ACC112 (cell line): ENCODE results near the gene TRIM62.
"Not testable (repeated sequence)": the region's sequence is repeated elsewhere in the genome, so short reads cannot be mapped to it uniquely, and the experiment has no call there.

ENCODE experiments used
- H2AFZ ChIP-seq: fragments of 200-600 bp; sonication (generic); one replicate; pipeline ENCODE4 v1.6.0; 2017; ENCODE audit warnings: antibody characterized with exemption, low read length; ENCODE audit not compliant: unreplicated experiment
- H3K27ac ChIP-seq: fragments of 200-600 bp; sonication (generic); 2 replicates; pipeline ENCODE4 v1.5.1; 2014; ENCODE audit warnings: low read depth, mild to moderate bottlenecking, antibody characterized with exemption, low read length, moderate library complexity
- H3K27me3 ChIP-seq: fragments of 200-600 bp; sonication (generic); 2 replicates; pipeline ENCODE4 v1.6.1; 2014; ENCODE audit warnings: mild to moderate bottlenecking, antibody characterized with exemption, low read length, moderate library complexity, mixed read lengths; ENCODE audit not compliant: insufficient read depth
- H3K36me3 ChIP-seq: fragments of 200-600 bp; sonication (generic); 2 replicates; pipeline ENCODE4 v1.6.1; 2016; ENCODE audit warnings: mild to moderate bottlenecking, antibody characterized with exemption, low read length, moderate library complexity, mixed read lengths; ENCODE audit not compliant: insufficient read depth
- H3K4me1 ChIP-seq: fragments of 200-600 bp; sonication (generic); one replicate; pipeline ENCODE4 v1.6.1; 2016; ENCODE audit warnings: low read length, mixed read lengths; ENCODE audit not compliant: insufficient read depth, unreplicated experiment, control insufficient read depth
- H3K4me3 ChIP-seq: fragments of 200-600 bp; sonication (generic); 2 replicates; pipeline ENCODE4 v1.5.1; 2014; ENCODE audit warnings: mild to moderate bottlenecking, low read depth, low read length
- H3K79me2 ChIP-seq: fragments of 200-600 bp; sonication (generic); one replicate; pipeline ENCODE4 v1.6.0; 2016; ENCODE audit warnings: low read length; ENCODE audit not compliant: control insufficient read depth, unreplicated experiment, insufficient read depth

Gene TRIM62

DNA sequence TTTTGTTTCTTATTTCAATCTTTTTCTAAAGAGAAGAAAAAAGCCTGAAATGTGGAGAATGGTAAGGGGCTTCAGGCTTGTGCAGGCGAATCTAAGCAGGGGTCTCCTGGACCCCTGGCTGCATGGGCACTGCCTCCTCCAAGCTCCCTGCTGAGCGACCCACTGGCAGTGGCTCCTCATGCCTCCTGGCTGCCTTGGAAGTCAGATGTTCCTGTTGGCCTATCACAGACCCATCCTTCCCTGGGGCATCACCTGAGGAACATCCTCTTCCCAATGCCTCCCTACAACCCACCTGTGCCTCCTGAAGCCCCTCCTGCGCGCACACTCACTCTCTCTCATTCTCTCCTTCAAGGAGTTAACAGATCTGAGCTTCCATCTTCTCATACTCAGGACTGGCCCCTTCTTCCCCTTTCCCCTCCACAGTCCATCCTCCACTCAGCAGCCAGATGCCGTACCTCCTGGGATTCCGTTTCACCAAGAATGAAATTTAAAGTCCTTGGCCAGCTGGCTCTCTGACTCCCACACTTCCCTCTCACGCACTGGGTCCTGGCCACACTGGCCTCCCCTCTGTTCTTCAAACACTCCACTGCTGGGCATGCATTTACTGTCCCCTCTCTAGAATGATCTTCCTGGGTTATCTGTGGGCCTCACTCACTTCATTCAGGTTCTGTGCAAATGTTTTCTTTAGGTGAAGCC, 59.2 kb downstream of the TRIM62 start:
- Histone ChIP-seq H2AFZ (no peak overlapping the region), H3K4me3 (no peak overlapping the region), H3K79me2 (peaks cover 10% of the 10 kb centered on the region), H3K4me1 (peaks cover 8% of the 10 kb centered on the region), H3K27me3 (no peaks in the 10 kb centered on the region), H3K27ac (no peak overlapping the region), H3K36me3 (peaks cover 6% of the 10 kb centered on the region; the same call in 1 of the 2 replicates)

DNA sequence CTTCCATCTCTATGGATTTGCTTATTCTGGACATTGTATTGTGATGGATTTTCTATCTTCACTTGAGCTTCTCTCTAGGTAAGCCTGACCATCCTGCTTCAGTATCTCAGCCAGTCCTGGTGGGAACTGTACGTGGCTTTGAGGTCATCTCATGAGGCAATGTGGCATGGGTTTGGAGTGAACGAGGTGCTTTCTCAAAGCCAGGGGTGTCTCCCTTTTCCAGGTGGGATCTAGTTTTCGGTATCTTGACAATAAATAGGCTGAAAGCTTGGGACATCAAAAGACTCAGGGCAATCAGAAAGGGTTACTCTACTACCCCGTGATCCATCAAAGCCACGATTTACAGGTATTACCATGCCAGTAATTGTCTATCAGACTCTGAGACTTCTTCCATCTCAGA, 60.1 kb downstream of the TRIM62 start:
- H3K4me1 ChIP-seq = peaks cover 8% of the 10 kb centered on the region
- no peak overlapping the region for H2AFZ ChIP-seq
- no peak overlapping the region for H3K27ac ChIP-seq
- peaks cover 8% of the 10 kb centered on the region for H3K79me2 ChIP-seq
- no peak overlapping the region for H3K4me3 ChIP-seq
- no peaks in the 10 kb centered on the region for H3K27me3 ChIP-seq
- peaks cover 6% of the 10 kb centered on the region; the same call in 1 of the 2 replicates for H3K36me3 ChIP-seq

DNA sequence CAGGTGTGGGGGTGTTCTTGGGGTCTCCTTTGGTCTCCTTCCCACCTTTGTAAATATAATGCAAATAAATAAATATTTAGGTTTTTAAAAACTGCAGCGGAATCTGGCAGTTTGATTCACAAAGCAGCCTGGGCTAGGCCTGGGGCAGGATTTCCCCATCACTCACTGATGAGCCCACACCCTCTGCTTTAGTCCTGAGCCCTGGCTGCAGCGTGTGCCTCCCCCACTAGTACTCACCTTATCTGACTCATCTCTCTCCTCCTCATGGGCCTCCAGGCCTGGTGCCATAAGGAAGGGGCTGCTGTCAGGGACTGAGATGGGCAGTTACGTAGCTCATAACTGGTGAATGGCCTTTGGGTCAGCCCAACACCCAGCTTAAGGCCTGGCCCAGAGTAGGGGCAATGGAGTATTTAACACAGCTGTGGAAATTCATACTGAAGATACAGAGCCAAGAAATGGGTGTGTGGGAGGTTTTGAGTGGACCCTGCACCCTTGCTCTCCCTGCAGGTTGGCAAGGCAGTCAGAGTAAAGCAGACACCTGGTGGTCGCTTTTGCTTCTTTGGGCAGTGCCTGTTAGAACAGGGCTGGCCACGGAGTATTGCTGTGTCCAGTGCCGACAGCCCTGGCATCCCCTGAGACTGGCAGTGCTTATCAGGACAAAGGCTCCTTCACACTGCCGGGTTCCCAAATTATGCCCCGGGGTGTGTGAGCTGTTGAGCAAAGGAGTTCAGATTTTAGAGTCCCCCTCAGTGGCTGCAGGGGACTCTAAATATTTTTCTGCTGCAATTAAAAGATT, 61.2 kb downstream of the TRIM62 start:
- no peaks in the 10 kb centered on the region for H3K27me3 ChIP-seq

DNA sequence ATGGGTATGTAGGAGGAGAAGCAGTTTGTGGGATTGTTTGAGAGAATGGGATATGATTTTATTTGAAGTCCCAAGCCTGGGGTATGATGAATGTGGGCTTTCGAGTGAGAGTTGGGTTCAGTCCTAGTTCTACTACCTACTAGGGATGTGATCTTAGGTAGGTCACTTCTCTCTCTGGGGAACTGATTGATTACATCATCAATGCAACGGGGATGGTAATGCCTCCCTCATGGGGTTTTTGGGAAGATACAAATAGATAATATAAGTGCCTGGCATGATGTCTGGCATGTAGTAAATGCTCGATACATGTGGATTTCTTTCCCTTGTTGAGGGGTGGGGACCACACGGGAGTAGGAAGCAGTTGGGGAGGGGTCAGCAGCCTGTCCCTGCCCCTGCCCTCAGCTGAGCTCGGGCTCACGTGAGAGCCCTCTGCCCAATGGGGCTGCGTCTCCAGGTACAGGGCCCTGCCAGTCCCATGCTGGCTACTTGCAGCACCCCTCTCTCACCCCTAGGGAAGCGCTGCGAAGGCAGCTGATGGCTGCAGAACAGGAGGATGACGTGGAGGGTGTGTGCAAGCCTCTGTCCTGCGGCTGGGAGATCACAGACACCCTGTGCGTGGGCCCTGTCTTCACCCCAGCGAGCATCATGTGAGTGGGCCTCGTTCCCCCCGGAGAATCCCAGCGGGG, 62.2 kb downstream of the TRIM62 start:
- H3K4me1 ChIP-seq = no peaks in the 10 kb centered on the region
- H3K27me3 ChIP-seq = no peaks in the 10 kb centered on the region
- no peaks in the 10 kb centered on the region for H3K79me2 ChIP-seq
- no peak overlapping the region for H3K4me3 ChIP-seq
- H3K36me3 ChIP-seq = no peaks in the 10 kb centered on the region
- no peak overlapping the region for H3K27ac ChIP-seq
- H2AFZ ChIP-seq = no peak overlapping the region

More for the DNA sequence above, 61.2 kb downstream of the TRIM62 start:
- H3K4me3 ChIP-seq = no peak overlapping the region
- no peak overlapping the region for H2AFZ ChIP-seq
- peaks cover under 1% of the 10 kb centered on the region for H3K4me1 ChIP-seq
- no peak overlapping the region for H3K27ac ChIP-seq
- H3K79me2 ChIP-seq = no peaks in the 10 kb centered on the region
- peaks cover 6% of the 10 kb centered on the region; the same call in 1 of the 2 replicates for H3K36me3 ChIP-seq

DNA sequence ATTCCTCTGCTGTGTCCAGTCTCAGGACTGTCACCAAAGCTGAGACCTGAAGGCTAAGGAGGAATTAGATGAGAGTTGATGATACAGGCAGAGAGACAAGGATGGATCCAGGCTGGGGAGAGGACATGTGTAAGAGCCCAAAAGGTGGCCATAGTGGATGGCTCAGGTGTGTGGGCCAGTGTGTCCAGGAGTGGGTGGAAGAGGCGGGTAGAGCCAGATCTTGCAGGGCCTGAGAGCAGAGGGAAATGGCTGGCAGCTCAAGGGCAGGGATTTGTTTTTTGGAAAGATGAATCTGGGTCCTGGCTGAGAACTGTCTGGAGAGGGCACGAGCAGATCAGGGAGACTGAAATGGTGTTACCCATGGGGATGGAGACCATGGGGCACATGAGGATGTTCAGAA, 62.8 kb downstream of the TRIM62 start:
- Histone ChIP-seq H3K27me3 (no peaks in the 10 kb centered on the region), H3K4me1 (no peaks in the 10 kb centered on the region), H3K27ac (no peak overlapping the region), H3K4me3 (no peak overlapping the region), H3K36me3 (no peaks in the 10 kb centered on the region), H3K79me2 (no peaks in the 10 kb centered on the region), H2AFZ (no peak overlapping the region)

DNA sequence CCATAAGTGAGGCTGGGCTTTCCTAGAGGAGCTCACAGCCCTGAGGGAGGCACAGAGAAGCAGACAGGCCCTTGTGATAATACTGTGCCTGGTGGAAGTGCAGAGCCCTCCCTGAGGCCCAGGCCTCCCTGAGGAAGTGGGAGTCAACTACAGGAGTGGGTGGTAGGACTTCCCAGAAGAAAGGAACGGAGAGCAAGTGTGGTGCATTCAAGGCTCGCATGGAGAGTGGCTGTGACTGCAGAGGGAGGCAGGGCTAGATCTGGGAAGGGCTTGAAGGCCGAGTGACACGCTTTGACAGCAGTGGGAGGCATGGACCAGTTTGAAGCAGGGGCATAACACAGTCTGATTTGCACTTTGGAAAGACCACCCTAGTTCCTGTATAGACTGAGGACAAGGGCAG, 63.6 kb downstream of the TRIM62 start:
- Histone ChIP-seq H3K27ac (no peak overlapping the region), H3K4me3 (no peak overlapping the region), H3K4me1 (no peaks in the 10 kb centered on the region), H3K79me2 (no peaks in the 10 kb centered on the region), H3K27me3 (no peaks in the 10 kb centered on the region), H2AFZ (no peak overlapping the region), H3K36me3 (no peaks in the 10 kb centered on the region)

DNA sequence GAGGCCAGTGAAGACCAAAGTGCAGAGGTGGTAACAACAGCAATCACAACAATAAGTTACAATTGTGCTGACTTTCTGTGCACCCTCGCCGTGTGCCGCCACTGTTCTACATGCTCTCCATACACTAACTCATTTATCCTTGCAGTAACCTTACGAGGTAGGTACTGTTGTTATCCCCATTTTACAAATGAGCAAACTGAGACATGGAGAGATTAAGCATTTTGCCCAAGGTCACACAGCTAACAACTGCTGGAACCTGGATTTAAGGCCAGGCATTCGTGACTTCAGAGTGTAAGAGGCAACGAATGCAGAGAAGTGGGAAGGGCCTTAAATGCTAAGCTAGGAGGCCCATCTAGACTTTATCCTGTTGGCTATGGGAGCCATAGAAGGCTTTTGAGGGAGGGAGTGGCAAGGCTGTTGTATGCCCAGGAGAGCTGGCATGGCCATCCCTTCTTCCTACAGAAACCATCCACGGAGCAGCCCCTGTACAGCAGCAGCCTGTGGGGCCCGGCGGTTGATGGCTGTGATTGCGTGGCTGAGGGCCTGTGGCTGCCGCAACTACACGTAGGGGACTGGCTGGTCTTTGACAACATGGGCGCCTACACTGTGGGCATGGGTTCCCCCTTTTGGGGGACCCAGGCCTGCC, 64.3 kb downstream of the TRIM62 start:
- Histone ChIP-seq H3K4me1 (no peaks in the 10 kb centered on the region), H3K79me2 (no peaks in the 10 kb centered on the region), H2AFZ (no peak overlapping the region), H3K4me3 (no peak overlapping the region), H3K27ac (no peak overlapping the region), H3K27me3 (no peaks in the 10 kb centered on the region), H3K36me3 (no peaks in the 10 kb centered on the region)

DNA sequence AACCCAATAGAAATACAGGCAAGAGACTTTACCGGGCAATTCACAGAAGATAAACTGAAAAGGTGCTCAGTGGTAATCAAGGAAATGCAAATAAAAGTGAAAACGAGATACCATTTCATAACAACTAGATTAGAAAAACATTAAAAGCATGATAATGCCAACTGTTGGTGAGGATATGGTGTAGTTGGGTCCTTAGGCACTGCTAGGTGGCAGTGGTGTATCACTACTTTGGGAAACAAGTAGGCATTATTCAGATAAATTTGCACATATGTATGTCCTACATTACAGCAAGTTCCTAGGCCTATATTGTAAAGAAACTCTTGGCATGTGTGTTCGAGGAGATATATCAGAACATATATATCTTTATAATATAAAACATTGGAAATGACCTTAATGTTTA, 69.9 kb downstream of the TRIM62 start:
- Histone ChIP-seq H3K4me3 (no peak overlapping the region), H3K79me2 (no peaks in the 10 kb centered on the region), H3K36me3 (no peaks in the 10 kb centered on the region), H3K27ac (no peak overlapping the region), H3K4me1 (no peaks in the 10 kb centered on the region), H2AFZ (no peak overlapping the region), H3K27me3 (no peaks in the 10 kb centered on the region)

DNA sequence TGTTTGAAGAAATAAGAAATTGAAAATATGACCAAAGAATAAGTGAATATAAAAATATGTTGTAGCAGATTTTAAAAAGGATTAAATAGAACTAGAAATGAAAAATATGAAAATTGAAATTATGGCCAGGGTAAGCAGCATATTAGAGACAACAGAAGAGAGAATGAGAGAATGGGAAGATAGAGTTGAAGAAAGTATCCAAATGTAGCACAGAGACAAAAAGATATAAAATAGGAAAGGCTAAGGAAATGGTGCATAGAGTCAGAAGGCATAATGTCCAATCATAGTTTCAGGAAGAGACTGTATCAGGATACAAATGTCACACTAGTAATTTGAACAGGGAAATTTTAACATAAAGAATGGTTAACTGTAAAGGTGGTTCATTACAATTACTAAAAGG, 71.4 kb downstream of the TRIM62 start:
- H3K4me3 ChIP-seq = no peak overlapping the region
- H3K36me3 ChIP-seq = 0 out of 2 replicates have a peak, but pooled peaks cover 2% of the 10 kb centered on the region
- no peak overlapping the region for H3K27ac ChIP-seq
- H3K79me2 ChIP-seq = no peaks in the 10 kb centered on the region
- H3K4me1 ChIP-seq = no peaks in the 10 kb centered on the region
- H3K27me3 ChIP-seq = no peaks in the 10 kb centered on the region
- H2AFZ ChIP-seq = no peak overlapping the region

DNA sequence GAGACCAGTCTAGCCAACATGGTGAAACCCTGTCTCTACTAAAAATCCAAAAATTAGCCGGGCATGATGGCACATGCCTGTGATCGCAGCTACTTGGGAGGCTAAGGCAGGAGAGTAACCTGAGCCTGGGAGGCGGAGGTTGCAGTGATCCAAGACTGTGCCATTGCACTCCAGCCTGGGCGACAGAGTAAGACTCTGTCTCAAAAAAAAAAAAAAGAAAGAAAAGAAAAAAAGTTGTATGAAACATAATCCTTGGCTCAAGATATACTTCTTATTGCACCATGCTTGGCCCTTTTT, 81.8 kb downstream of the TRIM62 start:
- peak overlapping the region; percentile 94 for H3K27ac ChIP-seq
- H3K4me3 ChIP-seq = 0 out of 2 replicates have a peak overlapping the region, but pooled peaks have one; percentile 8
- H3K79me2 ChIP-seq, H2AFZ ChIP-seq, H3K36me3 ChIP-seq, H3K27me3 ChIP-seq: not testable (repeated sequence)
- H3K4me1 ChIP-seq = peaks cover 26% of the 10 kb centered on the region
